GDM1 (cell line): ENCODE data around the gene GABBR2.

ENCODE experiments used
- DNase-seq: peaks from one replicate; lab custom pipeline; 2025; lab: John Stamatoyannopoulos, UW

GABBR2 gene

DNA sequence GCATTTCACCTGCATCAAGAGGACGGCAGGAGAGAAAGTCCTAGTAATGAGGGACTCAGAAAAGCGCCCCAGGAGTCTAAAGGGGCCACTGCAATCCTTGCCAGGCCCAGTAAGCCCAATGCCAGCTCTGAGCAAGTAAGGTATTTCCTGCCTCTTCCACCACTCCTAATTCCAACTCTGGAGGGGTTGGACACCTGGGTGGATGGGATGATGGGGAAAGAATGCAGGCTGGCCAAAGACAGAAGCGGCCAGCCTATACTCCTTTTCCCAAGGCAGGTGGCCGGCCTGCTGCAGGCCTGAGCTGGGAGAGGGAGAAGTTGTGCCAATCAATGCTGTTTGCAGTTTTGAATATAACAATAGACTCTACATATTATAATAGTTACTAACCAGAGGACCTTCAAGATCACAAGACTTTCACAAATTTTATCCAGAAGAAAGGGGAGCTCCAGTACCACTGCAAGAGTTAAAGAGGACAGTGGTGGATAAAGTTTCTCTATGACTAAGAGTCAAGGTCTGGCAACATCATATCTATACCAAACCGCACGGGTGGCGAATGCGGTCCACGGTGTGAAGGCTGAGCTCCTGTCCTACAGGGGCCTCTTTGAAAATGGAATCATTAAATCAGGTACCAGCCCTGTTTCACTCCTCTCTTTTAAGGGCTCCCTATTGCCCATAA is 338.3 kb downstream of the GABBR2 start:
- DNase-seq = no peak

DNA sequence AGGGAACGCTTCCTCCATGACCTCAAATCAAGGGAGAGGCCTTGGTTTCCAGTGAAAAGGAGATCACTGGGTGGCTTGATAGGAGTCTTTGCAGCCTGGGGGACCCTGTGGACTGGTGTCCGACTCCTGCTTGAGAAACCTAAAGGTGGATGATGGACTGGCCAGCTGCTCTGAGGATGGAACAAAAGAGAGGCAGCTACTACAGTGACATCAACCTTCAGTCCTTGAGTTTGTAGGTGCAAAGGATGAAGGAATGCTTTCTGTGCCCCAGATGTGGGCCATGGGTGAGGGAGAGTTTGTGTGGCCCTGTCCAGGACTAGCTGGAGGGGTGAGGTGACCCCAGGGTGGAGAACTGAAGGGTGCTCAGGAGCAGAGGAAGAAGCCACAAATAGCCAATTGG is 338.8 kb downstream of the GABBR2 start:
- DNase-seq = no peak

DNA sequence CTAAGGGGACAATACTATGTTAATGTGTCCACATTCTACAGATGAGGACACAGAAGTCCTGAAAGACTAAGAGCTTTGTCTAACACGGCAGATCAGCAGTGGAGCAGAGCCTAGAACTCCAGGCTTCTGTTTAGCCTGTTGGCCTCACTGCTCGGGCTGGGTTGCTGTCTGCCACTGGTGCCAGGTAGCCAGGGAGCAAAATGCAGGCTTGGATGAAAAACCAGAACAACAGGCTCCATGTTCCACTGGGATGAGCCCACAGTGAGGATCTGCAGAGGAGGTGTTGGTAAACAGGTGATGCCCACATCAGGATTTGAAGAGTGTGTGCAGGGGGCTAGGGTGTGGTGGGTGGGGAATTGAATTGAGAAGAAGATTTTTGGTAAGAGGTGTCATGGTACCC is 339.3 kb downstream of the GABBR2 start:
- no peak for DNase-seq

DNA sequence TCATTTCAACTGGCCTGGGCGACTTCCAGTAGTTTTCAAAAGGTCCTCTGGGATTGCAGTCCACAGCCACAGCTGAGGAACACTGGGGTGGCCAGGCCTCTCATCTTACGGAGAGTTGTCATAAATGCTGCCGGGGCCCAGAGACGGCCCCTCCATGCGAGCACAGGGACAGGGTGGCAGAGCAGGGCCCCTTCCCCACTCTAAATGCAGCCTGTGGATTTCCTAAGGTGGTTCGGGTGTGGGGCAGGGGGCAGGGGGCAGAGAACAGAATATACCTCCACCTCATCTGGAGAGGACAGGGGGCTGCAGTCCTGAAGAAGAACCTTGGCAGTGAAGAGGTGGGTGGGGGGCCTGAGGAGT is 339.7 kb downstream of the GABBR2 start:
- no peak for DNase-seq

DNA sequence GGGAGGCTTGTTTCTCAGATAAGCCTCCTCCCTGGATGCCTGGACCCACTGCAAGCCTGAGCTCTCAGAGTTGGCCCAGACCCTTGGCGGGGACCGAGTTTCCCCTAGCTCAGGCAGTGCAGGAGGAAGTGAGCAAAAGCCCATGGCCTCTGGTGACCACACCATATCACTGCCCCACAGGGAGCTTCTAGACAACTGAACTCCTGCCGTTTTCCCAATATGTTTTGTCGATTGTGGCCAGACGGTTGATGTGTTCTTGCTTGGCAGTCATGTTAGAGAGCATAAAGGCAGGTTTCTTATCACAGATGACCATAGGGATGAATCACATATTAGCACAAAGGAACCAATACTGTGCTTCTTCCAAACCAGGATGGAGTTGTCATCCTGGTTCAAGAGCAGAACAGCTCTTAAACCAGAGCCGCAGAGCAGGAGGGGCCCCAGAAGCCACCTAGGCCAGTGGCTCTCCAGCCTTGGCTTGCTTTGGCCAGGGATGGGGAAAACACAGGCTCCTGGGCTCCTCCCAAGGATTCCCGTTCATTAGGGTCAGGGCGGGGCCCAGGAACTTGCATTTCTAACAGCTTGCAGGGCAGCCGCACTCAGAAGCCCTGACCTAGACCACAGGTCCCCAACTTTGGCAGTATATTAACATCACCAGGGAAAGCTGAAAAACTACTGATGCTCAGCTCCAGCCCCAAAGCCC is 340.2 kb downstream of the GABBR2 start:
- no peak for DNase-seq

DNA sequence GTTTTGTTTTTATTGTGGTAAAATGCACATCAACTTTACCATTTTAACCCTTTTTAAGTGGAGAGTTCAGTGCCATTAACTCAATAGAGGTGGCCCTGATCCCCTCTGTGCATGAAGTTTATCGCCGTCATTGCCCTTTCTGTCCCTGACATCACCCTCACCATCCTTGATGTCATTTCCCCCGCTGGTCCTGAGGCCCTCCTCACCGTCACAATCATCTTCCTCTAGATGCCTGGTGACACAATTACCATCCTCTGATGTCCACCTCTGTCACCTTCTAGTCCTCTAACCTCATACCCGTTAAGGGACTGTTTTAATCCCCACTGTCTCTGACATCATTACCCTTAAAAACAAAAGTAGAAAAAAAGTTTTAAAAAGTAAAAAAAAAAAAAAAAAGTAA is 340.8 kb downstream of the GABBR2 start:
- no peak for DNase-seq

DNA sequence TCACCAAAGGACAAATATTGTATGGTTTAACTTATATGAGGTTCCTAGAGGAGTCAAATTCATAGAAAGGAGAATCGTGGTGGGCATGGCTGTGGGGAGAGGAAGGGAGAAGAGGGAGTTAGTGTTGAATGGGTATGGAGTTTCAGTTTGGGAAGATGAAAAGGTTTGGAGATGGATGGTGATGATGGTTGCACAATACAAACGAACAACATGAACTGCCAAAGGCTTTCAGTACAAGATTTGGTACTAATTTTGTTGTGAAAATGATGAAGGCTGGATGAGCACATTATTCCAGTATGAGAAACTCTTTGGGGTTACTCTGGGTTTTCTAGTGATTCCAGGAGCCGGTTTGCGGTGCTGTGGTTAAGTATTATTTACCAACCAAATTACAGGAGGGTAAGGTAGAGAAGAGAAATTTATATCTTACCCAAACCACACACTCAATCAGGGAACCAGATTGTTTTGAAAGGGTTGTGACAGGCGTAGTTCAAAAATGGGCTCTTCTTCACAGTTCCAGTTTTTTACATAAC is 341.3 kb downstream of the GABBR2 start:
- no peak for DNase-seq

DNA sequence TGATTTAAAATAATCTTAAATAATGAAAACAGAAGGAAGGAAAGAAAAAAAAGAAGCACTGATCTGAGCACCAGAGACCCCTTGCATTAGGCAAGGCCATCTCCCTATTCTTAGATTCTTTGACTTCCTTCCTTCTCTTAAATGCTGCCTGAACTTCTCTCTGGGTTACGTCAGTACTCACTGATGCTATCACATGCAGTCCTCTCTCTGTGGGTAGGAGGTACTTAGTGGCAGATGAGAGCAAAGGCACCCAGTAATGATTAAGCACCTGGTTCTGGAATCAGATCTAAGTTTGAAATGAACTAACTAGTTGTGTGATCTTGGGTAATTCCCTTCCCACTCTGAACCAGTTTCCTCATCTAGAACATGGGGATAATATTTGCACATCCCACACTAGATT is 343.0 kb downstream of the GABBR2 start:
- no peak for DNase-seq

DNA sequence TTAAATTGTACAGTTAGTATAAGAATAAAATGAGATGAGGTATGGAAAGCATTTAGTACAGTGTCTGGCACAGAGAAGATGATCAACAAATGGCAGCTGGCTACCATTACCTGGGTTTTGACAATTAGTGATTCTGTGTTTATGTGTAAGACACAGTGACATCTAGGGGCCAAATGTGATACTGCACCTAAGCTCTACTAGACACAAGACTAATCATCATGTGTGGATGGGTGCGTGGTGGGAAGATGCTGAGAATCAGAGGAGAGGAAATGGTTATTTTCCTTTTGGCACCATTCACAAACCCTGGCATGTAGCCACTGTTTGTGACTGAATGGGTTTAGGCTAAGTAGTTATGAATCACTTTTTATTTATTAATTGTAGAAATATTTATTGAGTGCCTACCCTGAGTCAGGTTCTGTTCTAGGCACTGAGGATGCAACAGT is 343.5 kb downstream of the GABBR2 start:
- no peak for DNase-seq

DNA sequence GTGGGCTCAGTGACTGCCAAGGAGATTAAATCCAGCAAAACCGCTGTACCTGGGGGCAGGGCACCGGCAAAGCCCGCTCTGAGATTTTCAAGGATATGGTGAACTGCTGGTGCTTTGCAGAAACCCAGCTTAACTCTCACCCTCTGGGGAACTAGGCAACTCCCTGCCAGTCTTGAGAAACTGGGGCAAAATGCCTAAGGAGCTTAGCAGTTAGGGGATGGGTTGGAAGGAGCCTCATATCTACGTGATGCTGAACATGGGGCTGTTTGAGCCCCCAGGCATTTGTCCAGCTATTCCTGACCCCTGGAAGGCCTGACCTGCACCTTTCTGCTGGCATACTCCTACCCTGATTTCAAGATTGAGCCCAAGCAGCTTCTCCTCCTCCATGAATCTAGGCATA is 344.6 kb downstream of the GABBR2 start:
- DNase-seq = no peak

DNA sequence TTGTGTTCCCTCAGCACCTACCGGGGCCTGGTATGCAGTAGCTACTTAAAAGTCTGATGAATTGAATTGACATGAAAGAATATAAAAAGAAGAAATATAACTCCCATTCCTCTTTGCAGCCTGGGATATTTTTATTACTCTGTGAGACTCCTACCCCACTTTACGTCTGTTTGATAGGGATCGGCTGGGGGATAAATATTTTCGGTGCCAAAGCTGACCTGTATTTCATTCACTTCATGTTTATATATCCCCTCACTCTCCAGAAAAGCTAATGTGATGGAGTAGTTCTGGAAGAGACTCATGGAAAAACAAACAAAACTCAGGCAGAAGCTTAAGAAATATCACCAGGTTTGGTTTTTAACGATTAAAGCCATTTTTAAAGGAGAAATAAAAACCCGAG is 345.1 kb downstream of the GABBR2 start:
- DNase-seq = no peak

DNA sequence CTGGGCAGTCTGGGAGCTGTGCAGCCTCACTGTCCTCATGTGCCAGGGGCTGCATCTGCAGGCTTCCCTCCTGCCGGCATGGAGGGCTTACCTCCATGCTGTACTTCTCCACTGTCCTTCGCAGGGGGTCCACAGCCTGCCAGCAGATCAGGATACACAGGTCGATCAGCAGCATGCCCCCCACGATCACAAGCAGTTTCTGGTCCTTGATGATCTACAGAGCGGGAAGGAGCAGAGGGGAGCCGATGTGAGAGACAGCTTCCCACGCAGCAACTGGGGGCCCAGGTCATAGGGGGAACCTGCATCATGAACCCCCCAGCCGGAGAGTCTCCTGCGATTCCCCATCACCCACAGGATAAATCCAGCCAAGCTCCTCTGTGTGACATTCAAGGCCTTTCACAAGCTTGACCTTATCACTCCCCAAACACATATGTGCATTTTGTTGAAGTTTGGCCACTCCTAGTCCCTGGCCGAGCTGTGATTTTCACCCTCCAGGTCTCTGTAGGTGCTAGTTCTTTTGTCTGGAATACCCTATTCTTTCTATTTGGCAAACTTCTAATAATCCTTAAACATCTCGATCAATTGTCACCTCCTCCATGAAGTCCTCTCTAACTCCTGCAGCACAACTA is 346.0 kb downstream of the GABBR2 start:
- DNase-seq = no peak

DNA sequence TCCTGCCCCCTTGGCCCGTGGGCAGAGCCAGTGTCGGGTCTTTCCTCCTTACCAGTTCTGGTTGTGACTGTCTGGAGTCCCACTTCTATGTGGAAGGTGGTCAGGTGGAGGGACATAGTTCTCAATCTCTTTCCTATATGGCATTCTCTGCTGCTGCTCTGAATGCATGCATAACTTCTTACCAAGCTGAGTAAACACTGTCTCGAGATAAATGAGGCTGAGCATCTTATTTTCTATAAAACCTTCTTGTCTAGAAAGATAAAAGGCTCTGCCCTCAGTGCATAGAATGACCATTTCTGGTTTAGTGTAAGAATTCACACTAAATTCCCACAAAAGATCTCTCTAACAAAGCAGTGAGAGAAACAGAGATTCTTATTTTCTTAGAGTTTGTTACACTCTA is 347.1 kb downstream of the GABBR2 start:
- DNase-seq = no peak

DNA sequence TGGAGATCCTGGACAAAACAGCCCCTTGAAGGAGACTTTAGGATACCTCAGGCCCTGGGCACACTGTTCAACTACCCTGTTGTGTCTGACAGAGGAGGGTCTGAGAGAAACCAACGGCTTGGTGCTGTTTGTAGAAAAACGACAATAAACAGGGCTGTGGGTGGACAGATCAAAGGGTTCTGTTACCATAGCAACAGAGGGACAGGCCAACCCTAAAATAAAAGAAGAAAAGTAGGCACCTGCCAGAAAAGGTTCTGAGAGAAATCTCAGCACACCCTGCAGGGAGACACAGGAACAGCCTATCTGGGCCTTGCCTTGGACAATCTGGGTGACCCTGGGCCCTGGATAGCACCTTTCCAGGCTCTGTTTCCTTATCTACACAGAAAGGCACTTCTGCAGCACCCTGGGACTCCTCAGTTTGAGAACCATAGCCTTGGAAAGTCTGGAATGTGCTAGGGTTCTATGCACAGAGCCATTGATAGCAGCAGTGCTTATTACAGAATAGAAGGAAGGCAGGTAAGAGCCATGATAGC is 348.5 kb downstream of the GABBR2 start:
- no peak for DNase-seq

DNA sequence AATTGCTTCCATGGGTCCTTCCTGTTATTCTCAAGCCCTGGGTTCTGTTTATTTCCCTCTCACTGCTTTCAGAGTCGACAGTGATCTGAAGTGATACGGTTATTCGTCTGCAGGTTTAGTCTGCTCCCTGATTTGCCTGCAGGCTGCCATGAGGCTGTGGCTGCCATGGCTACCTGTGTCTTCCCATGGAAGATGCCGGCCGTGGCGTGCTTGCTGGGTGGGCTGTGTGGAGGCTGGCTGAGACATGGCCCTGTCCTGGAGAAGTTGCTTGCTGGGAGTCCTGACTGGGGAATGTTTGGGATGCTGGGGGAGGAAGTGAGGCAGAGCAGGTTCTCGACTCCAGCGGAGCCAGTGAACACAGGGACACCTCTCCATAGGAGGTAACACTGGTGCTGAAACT is 349.2 kb downstream of the GABBR2 start:
- no peak for DNase-seq

DNA sequence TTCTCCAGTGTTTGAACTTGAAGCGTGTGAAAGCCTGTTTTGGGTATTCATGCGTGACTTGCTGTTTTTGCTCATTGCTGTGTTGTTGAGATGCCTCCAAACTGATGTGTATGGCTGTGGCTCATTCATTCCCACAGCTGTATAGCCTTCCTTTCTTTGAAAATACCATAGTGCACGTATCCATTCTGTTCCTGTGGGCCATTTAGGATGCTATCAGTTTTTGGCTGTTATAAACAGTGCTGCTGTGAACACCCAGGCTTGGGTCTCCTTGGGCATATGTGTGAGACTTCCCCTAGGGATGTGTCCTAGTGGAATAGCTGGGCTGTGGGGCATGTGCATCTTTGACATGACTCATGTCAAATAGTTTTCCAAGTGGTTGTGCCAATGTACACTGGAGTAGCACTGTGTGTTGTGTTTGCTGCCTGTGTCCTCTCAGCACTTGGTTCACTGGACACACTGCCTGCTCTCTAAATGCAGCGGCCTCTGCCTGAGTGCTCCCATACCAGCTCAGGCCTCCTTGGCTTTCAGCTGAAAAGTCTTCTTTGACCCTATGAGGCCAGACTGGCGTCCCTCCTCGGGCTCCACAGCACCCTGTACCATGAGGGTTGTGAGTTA is 350.7 kb downstream of the GABBR2 start:
- DNase-seq = no peak

DNA sequence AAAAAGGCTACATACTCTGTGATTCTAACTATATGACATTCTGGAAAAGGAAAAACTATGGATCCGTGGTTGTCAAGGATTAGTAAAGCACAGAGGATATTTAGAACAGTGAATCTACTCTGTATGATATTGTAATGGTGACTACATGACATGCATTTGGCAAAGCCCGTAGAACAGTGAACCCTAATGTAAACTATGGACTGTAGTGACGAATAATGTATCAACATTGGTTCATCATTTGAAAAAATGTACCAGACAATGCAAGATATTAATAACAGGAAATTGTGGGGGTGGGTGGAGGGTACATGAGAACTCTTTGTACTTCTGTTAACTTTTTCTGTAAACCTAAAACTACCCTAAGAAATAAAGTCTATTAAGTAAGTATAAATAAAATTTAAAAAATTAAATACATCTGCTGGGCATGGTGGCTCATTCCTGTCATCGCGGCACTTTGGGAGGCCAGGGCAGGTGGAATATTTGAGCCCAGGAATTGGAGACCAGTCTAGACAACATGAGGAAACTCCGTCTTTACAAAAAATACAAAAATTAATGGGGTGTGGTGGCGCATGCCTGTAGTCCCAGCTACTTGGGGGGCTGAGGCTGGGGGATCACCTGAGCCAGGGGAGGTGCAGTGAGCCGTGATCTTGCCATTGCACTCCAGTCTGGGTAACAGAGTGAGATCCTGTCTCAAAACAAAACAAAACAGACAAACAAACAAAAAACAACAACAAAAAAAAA is 351.6 kb downstream of the GABBR2 start:
- no peak for DNase-seq

DNA sequence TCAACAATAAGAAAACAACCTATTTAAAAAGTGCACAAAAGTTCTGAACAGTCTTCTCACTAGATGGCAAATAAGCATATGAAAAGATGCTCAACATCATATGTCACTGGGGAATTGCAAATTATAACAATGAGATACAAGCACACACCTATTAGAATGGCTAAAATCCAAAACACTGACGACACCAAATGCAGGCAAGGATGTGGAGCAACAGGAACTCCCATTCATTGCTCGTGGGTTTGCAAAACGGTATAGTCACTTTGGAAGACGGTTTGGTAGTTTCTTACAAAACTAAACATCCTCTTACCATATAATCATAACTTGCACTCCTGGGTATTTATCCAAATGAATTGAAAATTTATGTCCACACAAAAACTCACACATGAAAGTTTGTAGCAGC is 352.4 kb downstream of the GABBR2 start:
- no peak for DNase-seq

DNA sequence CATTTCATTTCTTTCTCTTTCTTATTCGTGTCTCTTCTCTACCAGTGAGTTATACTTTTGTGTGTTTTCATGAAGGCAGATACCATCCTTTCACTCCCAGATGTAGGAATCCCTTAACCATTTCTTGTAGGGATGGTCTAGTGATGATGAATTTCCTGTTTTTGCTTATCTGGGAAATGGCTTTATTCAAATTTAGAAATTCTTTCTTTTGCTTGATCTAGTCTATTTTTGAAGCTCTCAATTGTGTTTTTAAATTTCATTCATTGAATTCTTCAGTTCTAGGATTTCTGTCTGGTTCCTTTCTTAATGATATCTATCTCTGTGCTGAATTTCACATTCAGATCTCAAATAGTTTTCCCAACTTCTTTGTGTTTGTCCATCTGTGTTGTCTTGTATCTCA is 357.4 kb downstream of the GABBR2 start:
- no peak for DNase-seq

DNA sequence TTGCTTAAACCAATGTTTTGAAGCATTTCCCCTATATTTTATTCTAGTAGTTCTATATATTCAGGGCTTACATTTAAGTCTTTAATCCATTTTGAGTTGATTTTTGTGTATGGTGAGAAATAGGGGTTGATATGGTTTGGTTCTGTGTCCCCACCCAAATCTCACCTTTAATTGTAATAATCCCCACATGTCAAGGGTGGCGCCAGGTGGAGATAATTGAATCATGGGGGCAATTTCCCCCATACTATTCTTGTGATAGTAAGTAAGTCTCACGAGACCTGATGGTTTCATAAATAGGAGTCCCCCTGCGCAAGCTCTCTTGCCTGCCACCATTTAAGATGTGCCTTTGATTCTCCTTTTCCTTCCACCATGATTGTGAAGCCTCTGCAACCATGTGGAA is 361.1 kb downstream of the GABBR2 start:
- no peak for DNase-seq

DNA sequence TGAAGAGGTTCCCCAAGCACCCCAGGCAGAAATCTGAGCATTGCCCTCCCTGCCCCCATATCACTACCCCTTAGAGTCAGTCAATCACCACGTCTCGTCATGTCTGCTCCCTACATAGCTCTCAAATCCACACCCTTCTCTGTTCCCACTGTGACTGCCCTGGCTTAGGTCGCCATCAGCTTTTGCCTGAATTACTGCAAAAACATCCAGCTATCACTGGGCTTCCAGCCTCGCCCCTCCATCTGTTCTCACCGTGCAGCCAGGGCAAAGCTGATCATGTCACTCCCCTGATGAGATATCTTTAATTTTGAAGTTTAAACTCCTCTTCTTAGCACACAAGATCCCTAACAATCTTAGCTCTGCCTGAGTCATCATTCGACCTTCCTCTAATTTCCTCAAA is 363.7 kb downstream of the GABBR2 start:
- no peak for DNase-seq

DNA sequence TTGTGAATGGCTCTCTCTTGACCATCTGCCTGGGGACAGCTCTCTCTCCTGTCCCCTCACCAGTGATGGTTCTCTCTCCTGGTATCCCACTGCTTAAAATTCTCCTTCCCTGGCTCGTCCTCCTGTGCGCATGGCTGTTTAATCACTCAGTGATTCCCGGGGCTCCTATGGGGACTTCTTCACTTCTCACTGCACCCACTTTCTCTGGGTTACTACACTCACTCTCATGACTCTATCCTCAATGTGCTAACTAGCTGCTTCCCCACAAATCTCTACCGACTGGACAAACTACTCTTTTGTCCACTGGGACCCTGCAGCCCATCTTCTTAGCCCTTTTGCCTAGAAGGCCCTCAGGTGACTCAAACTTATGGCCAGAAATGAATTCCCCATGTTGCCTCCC is 364.2 kb downstream of the GABBR2 start:
- DNase-seq = no peak
